Loucy (cell line): ENCODE data around the gene RAB3D.

Experiments
- H2AFZ ChIP-seq: fragments of 200-600 bp; sonication (generic); 2 replicates; pipeline ENCODE4 v1.6.0; 2016; ENCODE audit warnings: antibody characterized with exemption, mild to moderate bottlenecking, low read length, moderate library complexity
- H3F3A ChIP-seq: fragments of 200-600 bp; 2 replicates; pipeline ENCODE4 v1.6.0; 2016; ENCODE audit warnings: antibody characterized with exemption, low read depth, mild to moderate bottlenecking
- H3K27me3 ChIP-seq: fragments of 200-600 bp; sonication (generic); 2 replicates; pipeline ENCODE4 v1.6.1; 2014; ENCODE audit warnings: low read length, mild to moderate bottlenecking; ENCODE audit not compliant: insufficient read depth, poor library complexity, severe bottlenecking
- H3K36me3 ChIP-seq: fragments of 200-600 bp; sonication (generic); 2 replicates; pipeline ENCODE4 v1.6.1; 2016; ENCODE audit warnings: low read length; ENCODE audit not compliant: insufficient read depth
- H3K4me1 ChIP-seq: fragments of 200-600 bp; sonication (generic); 2 replicates; pipeline ENCODE4 v1.5.1; 2014; ENCODE audit warnings: low read length, mild to moderate bottlenecking; ENCODE audit not compliant: insufficient read depth, poor library complexity, severe bottlenecking
- H3K4me2 ChIP-seq: fragments of 200-600 bp; sonication (generic); 2 replicates; pipeline ENCODE4 v1.6.0; 2014; ENCODE audit warnings: antibody characterized with exemption, low read length, low read depth, mild to moderate bottlenecking; ENCODE audit not compliant: poor library complexity, severe bottlenecking
- H3K4me3 ChIP-seq: fragments of 200-600 bp; sonication (generic); 2 replicates; pipeline ENCODE4 v1.5.1; 2014; ENCODE audit warnings: low read length, mild to moderate bottlenecking, mixed read lengths; ENCODE audit not compliant: poor library complexity, severe bottlenecking
- H3K79me2 ChIP-seq: fragments of 200-600 bp; sonication (generic); 2 replicates; pipeline ENCODE4 v1.6.1; 2014; ENCODE audit warnings: low read length; ENCODE audit not compliant: insufficient read depth
- H3K9ac ChIP-seq: fragments of 200-600 bp; sonication (generic); 2 replicates; pipeline ENCODE4 v1.6.0; 2014; ENCODE audit warnings: mild to moderate bottlenecking, low read depth, low read length, moderate library complexity; ENCODE audit not compliant: poor library complexity, severe bottlenecking
- H3K9me2 ChIP-seq: fragments of 200-600 bp; sonication (generic); replicated peaks from 2 replicates; pipeline ENCODE4 v1.6.1; 2016; ENCODE audit warnings: low read depth, low read length, mixed read lengths
- H3K9me3 ChIP-seq: fragments of 200-600 bp; sonication (generic); 2 replicates; pipeline ENCODE4 v1.6.1; 2014; ENCODE audit warnings: mild to moderate bottlenecking, antibody characterized with exemption, low read length, low read depth; ENCODE audit not compliant: insufficient read depth
- H4K20me1 ChIP-seq: fragments of 200-600 bp; sonication (generic); 2 replicates; pipeline ENCODE4 v1.6.0; 2014; ENCODE audit warnings: antibody characterized with exemption, low read length, mild to moderate bottlenecking; ENCODE audit not compliant: insufficient read depth, poor library complexity, severe bottlenecking
- EZH2phosphoT487 ChIP-seq: fragments of 200-600 bp; IDR thresholded peaks from 2 replicates; pipeline ENCODE4 v1.6.1; 2018; ENCODE audit warnings: antibody characterized with exemption, mild to moderate bottlenecking, moderate library complexity, borderline replicate concordance
- TF ChIP-seq, protein P1 (sequence below): fragments of 200-600 bp; sonication (generic); conservative IDR thresholded peaks from 2 replicates; pipeline ENCODE4 v1.5.1; 2014; ENCODE audit warnings: mild to moderate bottlenecking, antibody characterized with exemption, low read length

The RAB3D gene

DNA sequence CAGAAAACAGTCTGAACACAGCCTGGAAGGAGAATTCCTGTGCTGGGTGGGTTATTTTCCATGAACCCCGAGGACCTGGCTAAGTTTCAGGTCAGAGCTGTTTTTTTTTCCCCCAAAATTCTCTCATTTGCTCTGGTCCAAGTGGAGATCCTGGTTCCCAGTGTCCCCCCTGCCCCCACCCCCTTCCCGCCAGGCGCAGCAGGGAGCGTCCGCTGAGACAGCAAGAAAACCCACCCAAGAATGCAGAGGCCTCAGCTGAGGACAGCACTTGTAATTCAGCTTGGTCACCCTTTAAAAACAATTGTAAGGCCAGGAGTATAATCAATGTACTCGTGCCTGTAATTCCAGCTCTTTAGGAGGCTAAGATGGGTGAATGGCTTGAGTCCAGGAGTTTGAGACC, 54.9 kb downstream of the RAB3D start:
- Histone ChIP-seq H3K27me3 (peaks cover 5% of the 10 kb centered on the region), H3K4me3 (no peak overlapping the region), H3K9me2 (no peaks in the 10 kb centered on the region), H3F3A (no peaks in the 10 kb centered on the region), H2AFZ (no peak overlapping the region), H3K79me2 (no peaks in the 10 kb centered on the region), H3K36me3 (no peaks in the 10 kb centered on the region), H3K9ac (no peak overlapping the region), H3K4me2 (no peak overlapping the region), H3K4me1 (peaks cover 6% of the 10 kb centered on the region), H4K20me1 (no peaks in the 10 kb centered on the region), H3K9me3 (no peaks in the 10 kb centered on the region)
- TF ChIP-seq, protein P1, sequence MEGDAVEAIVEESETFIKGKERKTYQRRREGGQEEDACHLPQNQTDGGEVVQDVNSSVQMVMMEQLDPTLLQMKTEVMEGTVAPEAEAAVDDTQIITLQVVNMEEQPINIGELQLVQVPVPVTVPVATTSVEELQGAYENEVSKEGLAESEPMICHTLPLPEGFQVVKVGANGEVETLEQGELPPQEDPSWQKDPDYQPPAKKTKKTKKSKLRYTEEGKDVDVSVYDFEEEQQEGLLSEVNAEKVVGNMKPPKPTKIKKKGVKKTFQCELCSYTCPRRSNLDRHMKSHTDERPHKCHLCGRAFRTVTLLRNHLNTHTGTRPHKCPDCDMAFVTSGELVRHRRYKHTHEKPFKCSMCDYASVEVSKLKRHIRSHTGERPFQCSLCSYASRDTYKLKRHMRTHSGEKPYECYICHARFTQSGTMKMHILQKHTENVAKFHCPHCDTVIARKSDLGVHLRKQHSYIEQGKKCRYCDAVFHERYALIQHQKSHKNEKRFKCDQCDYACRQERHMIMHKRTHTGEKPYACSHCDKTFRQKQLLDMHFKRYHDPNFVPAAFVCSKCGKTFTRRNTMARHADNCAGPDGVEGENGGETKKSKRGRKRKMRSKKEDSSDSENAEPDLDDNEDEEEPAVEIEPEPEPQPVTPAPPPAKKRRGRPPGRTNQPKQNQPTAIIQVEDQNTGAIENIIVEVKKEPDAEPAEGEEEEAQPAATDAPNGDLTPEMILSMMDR, result no peak
- TF ChIP-seq EZH2phosphoT487, result no peak

DNA sequence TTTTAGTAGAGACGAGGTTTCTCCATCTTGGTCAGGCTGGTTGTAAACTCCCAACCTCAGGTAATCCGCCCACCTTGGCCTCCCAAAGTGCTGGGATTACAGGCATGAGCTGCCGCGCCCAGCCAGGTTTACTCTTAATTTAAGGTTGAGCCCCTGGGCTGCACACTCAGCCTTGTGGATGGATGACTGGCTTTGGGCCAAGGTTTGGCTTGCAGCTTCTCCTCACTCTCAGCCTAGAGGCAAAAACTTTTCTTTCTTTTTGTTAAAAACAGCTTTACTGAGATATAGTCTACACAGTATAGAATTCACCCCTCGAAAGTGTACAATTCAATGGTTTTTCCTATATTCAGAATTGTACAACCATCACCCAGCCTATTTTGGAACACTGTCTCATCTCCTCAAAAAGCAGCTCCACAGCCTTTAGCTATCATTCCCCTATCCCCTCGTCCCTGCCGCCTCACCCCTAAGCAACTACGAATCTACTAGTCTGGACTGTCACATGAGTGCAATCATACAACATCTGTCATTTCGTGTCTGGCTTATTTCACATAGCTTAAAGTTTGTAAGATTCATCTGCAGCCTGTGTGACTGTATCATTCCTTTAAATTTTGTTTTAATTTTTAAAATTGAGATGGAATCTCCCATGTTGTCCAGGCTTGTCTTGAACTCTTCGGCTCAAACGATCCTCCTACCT, 58.0 kb downstream of the RAB3D start:
- Histone ChIP-seq H3K79me2 (no peaks in the 10 kb centered on the region), H3K9me2 (no peaks in the 10 kb centered on the region), H3K4me1 (peaks cover 6% of the 10 kb centered on the region), H3K27me3 (peaks cover 5% of the 10 kb centered on the region), H3K4me2 (no peak overlapping the region), H3K9me3 (peaks cover 3% of the 10 kb centered on the region; the same call in 1 of the 2 replicates), H3K36me3 (no peaks in the 10 kb centered on the region), H3K4me3 (no peak overlapping the region), H2AFZ (no peak overlapping the region), H3K9ac (no peak overlapping the region), H4K20me1 (no peaks in the 10 kb centered on the region), H3F3A (no peaks in the 10 kb centered on the region)
- TF ChIP-seq, protein P1, result no peak
- no peak for TF ChIP-seq EZH2phosphoT487

DNA sequence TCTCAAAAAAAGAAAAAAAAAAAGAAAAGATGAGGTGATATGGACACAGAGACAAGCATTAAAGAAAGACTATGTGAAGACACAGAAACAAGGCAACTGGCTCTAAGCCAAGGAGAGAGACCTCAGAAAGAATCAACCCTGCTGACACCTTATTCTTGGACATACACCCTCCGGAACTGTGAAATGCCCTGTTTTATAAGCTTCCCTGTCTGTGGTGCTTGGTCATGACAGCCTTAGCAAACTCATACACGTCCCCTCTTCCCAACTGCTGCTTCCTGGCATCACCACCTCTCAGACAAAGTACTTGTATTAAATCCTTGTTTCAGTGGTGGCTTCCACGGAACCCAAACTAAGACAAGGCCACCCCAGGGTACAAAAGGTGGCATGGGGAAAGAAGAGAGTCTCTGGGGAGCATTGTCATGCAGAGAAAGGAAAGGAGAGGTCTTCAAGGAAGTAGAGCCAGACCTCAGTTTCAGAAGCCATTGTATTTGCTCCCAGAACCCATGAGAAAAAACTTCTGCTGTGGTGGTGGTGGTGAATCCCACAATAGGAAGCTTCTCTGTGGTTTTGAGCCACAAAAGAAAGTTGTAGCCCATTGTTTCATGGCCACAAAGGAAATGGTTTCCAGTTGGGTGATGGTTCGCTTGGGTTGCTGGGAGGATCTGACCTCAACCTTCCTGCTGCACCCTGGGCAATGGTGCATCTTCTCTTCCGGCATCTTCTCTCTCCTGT, 59.8 kb downstream of the RAB3D start:
- peaks cover 6% of the 10 kb centered on the region for H3K4me1 ChIP-seq
- H3F3A ChIP-seq, result no peaks in the 10 kb centered on the region
- H3K9me2 ChIP-seq, result no peaks in the 10 kb centered on the region
- no peaks in the 10 kb centered on the region for H3K36me3 ChIP-seq
- peaks cover 5% of the 10 kb centered on the region for H3K27me3 ChIP-seq
- peak overlapping the region; percentile 1 for H3K4me3 ChIP-seq
- no peak for TF ChIP-seq EZH2phosphoT487
- TF ChIP-seq, protein P1, result no peak
- H2AFZ ChIP-seq, result no peak overlapping the region
- peak overlapping the region; percentile 30 for H3K4me2 ChIP-seq
- H3K79me2 ChIP-seq, result no peaks in the 10 kb centered on the region
- H4K20me1 ChIP-seq, result no peaks in the 10 kb centered on the region
- H3K9ac ChIP-seq, result no peak overlapping the region
- peaks cover 3% of the 10 kb centered on the region; the same call in 1 of the 2 replicates for H3K9me3 ChIP-seq
